ENCODE measurements around the gene ZC3H8.

The ZC3H8 gene

GRCh38 chr2:112197868-112198267 lies 57.0 kb downstream of the ZC3H8 start:
- FAIRE-seq (no peak), DNase-seq (ENCODE audit: insufficient read length, low spot score) (no peak)
- no peak for TF ChIP-seq POU2F2 (IDR thresholded peaks at IDR 0.05; ENCODE audit: low read depth, low read length)
- TF ChIP-seq TAF1 (IDR thresholded peaks at IDR 0.05; ENCODE audit: low read depth, low read length) = no peak
- TF ChIP-seq POLR2AphosphoS5 (IDR thresholded peaks at IDR 0.05; ENCODE audit: low read depth, low read length) = no peak
- TF ChIP-seq PAX5 (IDR thresholded peaks at IDR 0.05; ENCODE audit: insufficient read depth, low read length, severe bottlenecking) = no peak
- TF ChIP-seq POLR2A (IDR thresholded peaks at IDR 0.05; ENCODE audit: low read depth, low read length) = no peak
- no peak for TF ChIP-seq SPI1 (IDR thresholded peaks at IDR 0.05; ENCODE audit: low read depth, low read length)

- FAIRE-seq = no peak
- TF ChIP-seq PAX5 (IDR thresholded peaks at IDR 0.05; ENCODE audit: insufficient read depth, low read length, severe bottlenecking) = no peak
- TF ChIP-seq POLR2AphosphoS5 (IDR thresholded peaks at IDR 0.05; ENCODE audit: low read depth, low read length) = no peak
- no peak for TF ChIP-seq TAF1 (IDR thresholded peaks at IDR 0.05; ENCODE audit: low read depth, low read length)
- no peak for TF ChIP-seq SPI1 (IDR thresholded peaks at IDR 0.05; ENCODE audit: low read depth, low read length)
- DNase-seq (ENCODE audit: insufficient read length, low spot score) = no peak
Measured at GRCh38 chr2:112195950-112196349, 58.9 kb downstream of the ZC3H8 start.

- TF ChIP-seq SPI1 (IDR thresholded peaks at IDR 0.05; ENCODE audit: low read depth, low read length) = no peak
- TF ChIP-seq POU2F2 (IDR thresholded peaks at IDR 0.05; ENCODE audit: low read depth, low read length) = no peak
- TF ChIP-seq POLR2A (IDR thresholded peaks at IDR 0.05; ENCODE audit: low read depth, low read length) = no peak
- TF ChIP-seq POLR2AphosphoS5 (IDR thresholded peaks at IDR 0.05; ENCODE audit: low read depth, low read length) = no peak
- no peak for TF ChIP-seq PAX5 (IDR thresholded peaks at IDR 0.05; ENCODE audit: insufficient read depth, low read length, severe bottlenecking)
- no peak for TF ChIP-seq TAF1 (IDR thresholded peaks at IDR 0.05; ENCODE audit: low read depth, low read length)
- FAIRE-seq = no peak
- no peak for DNase-seq (ENCODE audit: insufficient read length, low spot score)
Measured at GRCh38 chr2:112195167-112195766, 59.6 kb downstream of the ZC3H8 start.

GRCh38 chr2:112194482-112194881 lies 60.4 kb downstream of the ZC3H8 start:
- TF ChIP-seq POU2F2 (IDR thresholded peaks at IDR 0.05; ENCODE audit: low read depth, low read length) (no peak), TAF1 (IDR thresholded peaks at IDR 0.05; ENCODE audit: low read depth, low read length) (no peak), SPI1 (IDR thresholded peaks at IDR 0.05; ENCODE audit: low read depth, low read length) (no peak), POLR2A (IDR thresholded peaks at IDR 0.05; ENCODE audit: low read depth, low read length) (no peak), POLR2AphosphoS5 (IDR thresholded peaks at IDR 0.05; ENCODE audit: low read depth, low read length) (no peak), PAX5 (IDR thresholded peaks at IDR 0.05; ENCODE audit: insufficient read depth, low read length, severe bottlenecking) (no peak)
- DNase-seq (ENCODE audit: insufficient read length, low spot score) (no peak), FAIRE-seq (no peak)

- FAIRE-seq (no peak), DNase-seq (ENCODE audit: insufficient read length, low spot score) (no peak)
- TF ChIP-seq POU2F2 (IDR thresholded peaks at IDR 0.05; ENCODE audit: low read depth, low read length) (no peak), PAX5 (IDR thresholded peaks at IDR 0.05; ENCODE audit: insufficient read depth, low read length, severe bottlenecking) (no peak)
Measured at GRCh38 chr2:112194028-112194427, 60.8 kb downstream of the ZC3H8 start.

GRCh38 chr2:112189001-112189556 lies 65.8 kb downstream of the ZC3H8 start:
- DNase-seq (ENCODE audit: insufficient read length, low spot score) = no peak
- TF ChIP-seq POLR2AphosphoS5 (IDR thresholded peaks at IDR 0.05; ENCODE audit: low read depth, low read length) = no peak
- FAIRE-seq = no peak

GRCh38 chr2:112187805-112188596 lies 66.8 kb downstream of the ZC3H8 start:
- DNase-seq (ENCODE audit: insufficient read length, low spot score) = peak; percentile 56
- TF ChIP-seq TAF1 (IDR thresholded peaks at IDR 0.05; ENCODE audit: low read depth, low read length) (no peak), SPI1 (IDR thresholded peaks at IDR 0.05; ENCODE audit: low read depth, low read length) (peak; percentile 30; the same call in 1 of the 2 replicates), POU2F2 (IDR thresholded peaks at IDR 0.05; ENCODE audit: low read depth, low read length) (no peak), PAX5 (IDR thresholded peaks at IDR 0.05; ENCODE audit: insufficient read depth, low read length, severe bottlenecking) (no peak)
- peak; percentile 85 for FAIRE-seq

- FAIRE-seq = no peak
- no peak for DNase-seq (ENCODE audit: insufficient read length, low spot score)
- no peak for TF ChIP-seq POLR2A (IDR thresholded peaks at IDR 0.05; ENCODE audit: low read depth, low read length)
- no peak for TF ChIP-seq POLR2AphosphoS5 (IDR thresholded peaks at IDR 0.05; ENCODE audit: low read depth, low read length)
- no peak for TF ChIP-seq PAX5 (IDR thresholded peaks at IDR 0.05; ENCODE audit: insufficient read depth, low read length, severe bottlenecking)
- TF ChIP-seq TAF1 (IDR thresholded peaks at IDR 0.05; ENCODE audit: low read depth, low read length) = no peak
- no peak for TF ChIP-seq POU2F2 (IDR thresholded peaks at IDR 0.05; ENCODE audit: low read depth, low read length)
- no peak for TF ChIP-seq SPI1 (IDR thresholded peaks at IDR 0.05; ENCODE audit: low read depth, low read length)
Measured at GRCh38 chr2:112187046-112187715, 67.7 kb downstream of the ZC3H8 start.

GRCh38 chr2:112185131-112185530 lies 69.7 kb downstream of the ZC3H8 start:
- TF ChIP-seq SPI1 (IDR thresholded peaks at IDR 0.05; ENCODE audit: low read depth, low read length) (no peak), TAF1 (IDR thresholded peaks at IDR 0.05; ENCODE audit: low read depth, low read length) (no peak)
- no peak for DNase-seq (ENCODE audit: insufficient read length, low spot score)
- no peak for FAIRE-seq

GRCh38 chr2:112184121-112184520 lies 70.7 kb downstream of the ZC3H8 start:
- DNase-seq (ENCODE audit: insufficient read length, low spot score) = no peak
- FAIRE-seq = no peak
- TF ChIP-seq POLR2AphosphoS5 (IDR thresholded peaks at IDR 0.05; ENCODE audit: low read depth, low read length) (no peak), POLR2A (IDR thresholded peaks at IDR 0.05; ENCODE audit: low read depth, low read length) (no peak), SPI1 (IDR thresholded peaks at IDR 0.05; ENCODE audit: low read depth, low read length) (no peak), PAX5 (IDR thresholded peaks at IDR 0.05; ENCODE audit: insufficient read depth, low read length, severe bottlenecking) (no peak), TAF1 (IDR thresholded peaks at IDR 0.05; ENCODE audit: low read depth, low read length) (no peak), POU2F2 (IDR thresholded peaks at IDR 0.05; ENCODE audit: low read depth, low read length) (no peak)
